ENCODE results near the gene SERPINA10. TPM values are rescaled to one million over a fixed set of nuclear protein-coding genes. Genes with fewer than 3 reads are reported as not detected.

Gene SERPINA10
- total and polyA plus RNA-seq, 2 donors (not counting 3 experiments of a cell fraction or from before 2014, with no cell fraction given): not detected

- TF ChIP-seq POLR2AphosphoS5 (IDR thresholded peaks at IDR 0.05; ENCODE audit: insufficient read depth, low read depth, low read length) (no peak), GATA2 (IDR thresholded peaks at IDR 0.05; ENCODE audit: insufficient read depth, insufficient read length, low read depth, low read length) (no peak), MYC (IDR thresholded peaks at IDR 0.05; ENCODE audit: low read depth, low read length) (no peak), MAX (IDR thresholded peaks at IDR 0.05; ENCODE audit: insufficient read depth, insufficient read length) (no peak), CTCF (IDR thresholded peaks at IDR 0.05; ENCODE audit: extremely low read depth in 1 of 2, insufficient read depth in 1 of 2, low read depth in 1 of 2, low read length in 2 of 2) (no peak), JUN (IDR thresholded peaks at IDR 0.05; ENCODE audit: borderline replicate concordance, insufficient read depth, insufficient read length, low read depth) (no peak), EZH2 (IDR thresholded peaks at IDR 0.05; ENCODE audit: borderline replicate concordance, low read depth, low read length, severe bottlenecking) (no peak), POLR2A (IDR thresholded peaks at IDR 0.05; ENCODE audit: low read depth, low read length) (no peak), FOS (IDR thresholded peaks at IDR 0.05; ENCODE audit: borderline replicate concordance, insufficient read depth, low read length) (no peak)
- CTCF ChIA-PET: no interaction called here
- intact Hi-C loops (cut with micrococcal nuclease): no loop called here
These were observed 7.9 kb downstream of the SERPINA10 start for GRCh38 chr14:94285158-94285557.

More at GRCh38 chr14:94285158-94285557, 7.9 kb downstream of the SERPINA10 start:
- no peak overlapping the region for H3K27ac ChIP-seq (ENCODE audit: insufficient read depth, low read depth, low read length)
- no peak for DNase-seq (ENCODE audit: low read depth, low spot score)
- H3K79me2 ChIP-seq (ENCODE audit: control insufficient read depth, insufficient read depth, low read length): no peaks in the 10 kb centered on the region
- no peak overlapping the region for H3K9ac ChIP-seq (replicated peaks; ENCODE audit: extremely low read depth, insufficient read depth, low read length)
- dilution Hi-C loops (cut with MboI; ENCODE audit: extremely low pct_ligation_motif_present, low sequenced_read_pairs): no loop called here
- H3K4me3 ChIP-seq (replicated peaks in 1 of 3; ENCODE audit: insufficient read depth in 1 of 3, low read depth in 1 of 3, low read length in 3 of 3): no peak overlapping the region
- H4K20me1 ChIP-seq (replicated peaks; ENCODE audit: control insufficient read depth, extremely low read depth, insufficient read depth, low read length): no peaks in the 10 kb centered on the region
- no peaks in the 10 kb centered on the region for H3K4me1 ChIP-seq (ENCODE audit: control insufficient read depth, extremely low read depth, insufficient read depth, low read length)
- BruUV-seq (replicated peaks): no TSS peak
- H3K36me3 ChIP-seq (ENCODE audit: control insufficient read depth in 2 of 2, extremely low read depth in 1 of 2, insufficient read depth in 2 of 2, low read length in 2 of 2): no peaks in the 10 kb centered on the region
- no peaks in the 10 kb centered on the region for H3K9me3 ChIP-seq (replicated peaks; ENCODE audit: control insufficient read depth, insufficient read depth, low read length)
- H3K4me2 ChIP-seq (ENCODE audit: insufficient read depth, low read length): no peak overlapping the region
- H2AFZ ChIP-seq (ENCODE audit: low read depth, low read length): no peak overlapping the region
- POLR2A ChIA-PET: no interaction called here
- no peaks in the 10 kb centered on the region for H3K9me1 ChIP-seq (replicated peaks; ENCODE audit: control insufficient read depth, extremely low read depth, insufficient read depth, low read length)
- no peak for FAIRE-seq
- no peaks in the 10 kb centered on the region for H3K27me3 ChIP-seq (ENCODE audit: control insufficient read depth in 2 of 2, insufficient read depth in 2 of 2, low read length in 2 of 2)

Data from endothelial cell of umbilical vein (primary cell).